ENCODE data around the gene KIAA0513.

The KIAA0513 gene

DNA sequence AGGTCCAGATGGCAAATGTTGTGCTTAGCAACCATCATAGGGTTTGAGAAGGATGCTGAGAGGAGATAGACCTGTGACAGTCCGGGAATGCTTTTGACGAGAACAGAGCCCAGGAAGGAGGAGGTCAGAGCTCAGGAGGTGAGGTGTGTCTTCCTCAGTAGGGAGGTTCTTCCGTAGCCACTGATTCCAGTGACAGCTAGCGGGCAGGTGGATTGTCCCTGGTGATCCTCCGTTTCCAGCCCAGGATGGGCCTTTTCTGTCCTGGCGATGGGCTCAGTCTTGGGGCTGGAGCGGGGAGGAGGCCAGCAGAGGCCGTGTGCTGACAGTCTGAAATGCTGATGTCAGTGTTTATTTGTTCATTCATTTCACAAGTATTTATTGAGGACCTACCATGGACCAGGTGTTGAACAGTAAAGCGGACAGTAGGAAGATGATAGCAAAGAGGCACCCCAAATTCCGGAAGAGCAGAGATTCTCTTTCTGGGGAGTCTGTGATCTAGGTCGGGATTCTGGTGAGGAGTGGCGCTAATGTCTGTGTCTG, 38.8 kb downstream of the KIAA0513 start:
- H3K27me3 ChIP-seq, result no peaks in the 10 kb centered on the region
- H3K36me3 ChIP-seq, result peaks cover 86% of the 10 kb centered on the region
- no peak overlapping the region for H3K27ac ChIP-seq
- no peak overlapping the region for H3K4me3 ChIP-seq (ENCODE audit: low read depth in 1 of 2, low read length in 1 of 2)
- H3K9me3 ChIP-seq, result no peaks in the 10 kb centered on the region
- H3K4me1 ChIP-seq (ENCODE audit: control insufficient read depth in 1 of 2, insufficient read depth in 1 of 2, low read depth in 1 of 2, low read length in 1 of 2), result peaks cover 27 to 30% of the 10 kb centered on the region in 2 experiments
- TF ChIP-seq, protein P1, sequence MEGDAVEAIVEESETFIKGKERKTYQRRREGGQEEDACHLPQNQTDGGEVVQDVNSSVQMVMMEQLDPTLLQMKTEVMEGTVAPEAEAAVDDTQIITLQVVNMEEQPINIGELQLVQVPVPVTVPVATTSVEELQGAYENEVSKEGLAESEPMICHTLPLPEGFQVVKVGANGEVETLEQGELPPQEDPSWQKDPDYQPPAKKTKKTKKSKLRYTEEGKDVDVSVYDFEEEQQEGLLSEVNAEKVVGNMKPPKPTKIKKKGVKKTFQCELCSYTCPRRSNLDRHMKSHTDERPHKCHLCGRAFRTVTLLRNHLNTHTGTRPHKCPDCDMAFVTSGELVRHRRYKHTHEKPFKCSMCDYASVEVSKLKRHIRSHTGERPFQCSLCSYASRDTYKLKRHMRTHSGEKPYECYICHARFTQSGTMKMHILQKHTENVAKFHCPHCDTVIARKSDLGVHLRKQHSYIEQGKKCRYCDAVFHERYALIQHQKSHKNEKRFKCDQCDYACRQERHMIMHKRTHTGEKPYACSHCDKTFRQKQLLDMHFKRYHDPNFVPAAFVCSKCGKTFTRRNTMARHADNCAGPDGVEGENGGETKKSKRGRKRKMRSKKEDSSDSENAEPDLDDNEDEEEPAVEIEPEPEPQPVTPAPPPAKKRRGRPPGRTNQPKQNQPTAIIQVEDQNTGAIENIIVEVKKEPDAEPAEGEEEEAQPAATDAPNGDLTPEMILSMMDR (IDR thresholded peaks at IDR 0.05), result no peak

DNA sequence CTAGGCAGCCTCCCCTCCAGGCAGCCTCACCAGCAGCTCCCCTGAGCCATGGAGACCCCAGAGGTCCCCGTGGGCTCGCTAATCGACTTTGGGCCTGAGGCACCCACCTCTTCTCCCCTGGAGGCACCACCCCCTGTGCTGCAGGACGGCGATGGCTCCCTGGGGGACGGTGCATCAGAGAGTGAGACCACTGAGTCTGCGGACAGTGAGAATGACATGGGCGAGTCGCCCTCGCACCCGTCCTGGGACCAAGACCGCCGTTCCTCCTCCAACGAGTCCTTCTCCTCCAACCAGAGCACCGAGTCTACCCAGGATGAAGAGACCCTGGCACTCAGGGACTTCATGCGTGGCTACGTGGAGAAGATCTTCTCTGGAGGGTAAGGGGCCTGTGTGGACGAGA, 39.4 kb downstream of the KIAA0513 start:
- TF ChIP-seq, protein P1 (IDR thresholded peaks at IDR 0.05), result no peak
- H3K36me3 ChIP-seq, result peaks cover 92% of the 10 kb centered on the region
- no peaks in the 10 kb centered on the region for H3K9me3 ChIP-seq
- peaks cover 21 to 24% of the 10 kb centered on the region in 2 experiments for H3K4me1 ChIP-seq (ENCODE audit: control insufficient read depth in 1 of 2, insufficient read depth in 1 of 2, low read depth in 1 of 2, low read length in 1 of 2)
- no peak overlapping the region for H3K4me3 ChIP-seq (ENCODE audit: low read depth in 1 of 2, low read length in 1 of 2)
- no peaks in the 10 kb centered on the region for H3K27me3 ChIP-seq
- peak overlapping the region; percentile 10 for H3K27ac ChIP-seq

DNA sequence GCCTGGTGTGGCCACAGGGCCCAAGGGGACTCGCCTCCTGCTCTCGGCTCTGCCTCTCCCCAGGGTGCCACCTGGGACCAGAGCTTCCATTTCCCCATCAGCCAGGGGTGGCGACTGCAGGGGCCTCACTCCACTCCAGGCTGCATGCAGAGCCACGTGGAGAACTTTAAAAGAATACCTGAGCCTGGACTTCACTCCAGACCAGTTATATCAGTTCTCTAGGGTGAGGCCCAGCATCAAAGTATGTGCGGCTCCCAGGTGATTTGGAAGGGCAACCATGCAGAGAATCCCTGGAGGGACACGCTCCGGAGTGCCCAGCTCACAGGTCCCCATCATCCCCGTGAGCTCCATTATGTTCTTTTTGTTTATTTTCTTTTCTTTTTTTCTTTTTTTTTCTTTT, 39.8 kb downstream of the KIAA0513 start:
- TF ChIP-seq, protein P1 (IDR thresholded peaks at IDR 0.05), result no peak
- Histone ChIP-seq H3K27me3 (no peaks in the 10 kb centered on the region), H3K9me3 (no peaks in the 10 kb centered on the region), H3K36me3 (peaks cover 96% of the 10 kb centered on the region), H3K4me3 (ENCODE audit: low read depth in 1 of 2, low read length in 1 of 2) (no peak overlapping the region), H3K4me1 (ENCODE audit: control insufficient read depth in 1 of 2, insufficient read depth in 1 of 2, low read depth in 1 of 2, low read length in 1 of 2) (peaks cover 17 to 20% of the 10 kb centered on the region in 2 experiments), H3K27ac (peak overlapping the region; percentile 10)

DNA sequence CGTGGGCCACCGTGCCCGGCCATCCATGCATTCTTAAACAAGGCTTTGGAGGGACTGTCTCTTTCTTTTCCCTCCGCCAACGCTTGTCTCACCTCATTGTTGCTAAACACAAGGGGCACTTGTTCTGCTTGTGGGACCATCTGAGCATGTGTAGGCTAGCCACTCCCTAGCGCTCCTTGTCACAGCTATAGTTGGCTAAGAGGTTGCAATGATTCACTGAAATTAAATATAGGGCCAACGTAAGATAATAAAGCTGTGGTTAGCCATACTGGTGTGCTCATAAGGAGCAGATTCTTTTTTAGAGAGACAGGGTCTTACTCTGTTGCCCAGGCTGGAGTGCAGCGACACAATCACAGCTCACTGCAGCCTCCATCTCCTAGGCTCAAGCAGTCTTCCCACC, 41.2 kb downstream of the KIAA0513 start:
- Histone ChIP-seq H3K36me3 (peaks cover 97% of the 10 kb centered on the region), H3K27me3 (no peaks in the 10 kb centered on the region), H3K4me3 (ENCODE audit: low read depth in 1 of 2, low read length in 1 of 2) (no peak overlapping the region), H3K4me1 (ENCODE audit: control insufficient read depth in 1 of 2, insufficient read depth in 1 of 2, low read depth in 1 of 2, low read length in 1 of 2) (peaks cover 4 to 7% of the 10 kb centered on the region in 2 experiments), H3K27ac (no peak overlapping the region), H3K9me3 (no peaks in the 10 kb centered on the region)
- TF ChIP-seq, protein P1 (IDR thresholded peaks at IDR 0.05), result no peak

DNA sequence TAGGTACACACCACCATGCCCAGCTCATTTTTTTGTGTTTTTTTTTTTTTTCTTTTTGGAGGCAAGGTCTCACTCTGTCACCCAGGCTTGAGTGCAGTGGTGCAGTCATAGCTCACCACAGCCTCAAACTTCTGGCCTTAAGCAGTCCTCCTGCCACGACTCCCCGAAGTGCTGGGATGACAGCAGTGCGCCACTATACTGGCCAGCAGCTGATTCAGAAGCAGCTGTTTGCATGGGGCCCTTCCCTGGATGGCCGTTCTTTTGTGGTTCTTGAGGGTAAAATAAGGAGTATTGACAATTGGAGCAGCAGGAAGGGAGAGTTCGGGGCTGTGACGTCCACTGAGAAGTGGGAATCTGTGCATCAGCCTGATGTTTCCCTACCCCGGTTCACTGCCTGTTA, 41.6 kb downstream of the KIAA0513 start:
- Histone ChIP-seq H3K4me1 (ENCODE audit: control insufficient read depth in 1 of 2, insufficient read depth in 1 of 2, low read depth in 1 of 2, low read length in 1 of 2) (peaks cover under 1 to 3% of the 10 kb centered on the region in 2 experiments), H3K4me3 (ENCODE audit: low read depth in 1 of 2, low read length in 1 of 2) (no peak overlapping the region), H3K27ac (no peak overlapping the region), H3K36me3 (peaks cover 98% of the 10 kb centered on the region), H3K27me3 (no peaks in the 10 kb centered on the region), H3K9me3 (no peaks in the 10 kb centered on the region)
- TF ChIP-seq, protein P1 (IDR thresholded peaks at IDR 0.05), result no peak
